ENCODE results near the gene NIM1K.
"Not testable (repeated sequence)": the region's sequence is repeated elsewhere in the genome, so short reads cannot be mapped to it uniquely, and the experiment has no call there.

NIM1K gene

DNA sequence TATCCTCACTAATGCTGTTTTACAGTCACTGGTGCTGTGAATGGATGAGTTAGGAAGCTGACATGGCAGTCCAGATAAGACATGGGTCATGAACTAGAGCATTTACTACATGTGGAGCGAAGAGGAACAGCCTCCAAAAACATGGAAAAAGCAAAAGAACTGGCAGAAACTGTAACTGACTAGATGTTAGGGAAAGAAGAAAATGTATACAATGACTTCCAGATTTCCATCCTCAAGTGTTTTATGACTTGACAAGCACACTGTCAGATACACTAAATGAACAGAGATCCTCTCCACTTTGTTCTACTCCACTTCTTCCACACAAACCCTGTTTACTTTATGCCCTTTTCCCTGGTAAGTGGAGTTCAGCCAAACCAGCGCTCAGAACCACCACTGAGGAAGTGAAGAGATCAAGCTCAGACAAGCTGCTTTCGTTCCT is 109.6 kb downstream of the NIM1K start:
- FAIRE-seq (no peak), DNase-seq (ENCODE audit: insufficient read length, low spot score) (no peak)
- TF ChIP-seq POLR2A (IDR thresholded peaks at IDR 0.05; ENCODE audit: low read depth, low read length), result no peak
- 0 out of 2 replicates have a peak, but pooled peaks have one; percentile 6 for TF ChIP-seq SPI1 (IDR thresholded peaks at IDR 0.05; ENCODE audit: low read depth, low read length)

DNA sequence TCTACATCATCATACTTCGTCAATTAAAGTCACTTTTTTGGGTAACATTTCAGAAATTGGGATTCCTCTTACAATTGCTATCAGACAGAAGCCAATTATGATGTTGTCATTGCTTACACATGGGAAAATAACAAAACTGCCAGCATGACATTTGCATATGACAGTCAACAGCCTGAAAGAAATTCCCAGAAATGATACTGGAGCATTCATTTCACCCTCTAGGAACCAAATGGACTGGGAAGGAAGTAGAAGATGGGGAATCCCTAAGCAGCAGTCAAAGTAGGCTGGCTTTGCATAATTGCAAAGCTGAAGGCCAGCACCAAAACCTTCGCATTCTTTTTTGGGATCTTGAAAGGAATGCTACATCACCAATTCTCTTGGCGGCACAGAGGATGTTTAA is 110.5 kb downstream of the NIM1K start:
- DNase-seq (ENCODE audit: insufficient read length, low spot score) (no peak), FAIRE-seq (no peak)
- TF ChIP-seq TAF1 (IDR thresholded peaks at IDR 0.05; ENCODE audit: low read depth, low read length), result no peak
- TF ChIP-seq PAX5 (IDR thresholded peaks at IDR 0.05; ENCODE audit: insufficient read depth, low read length, severe bottlenecking), result no peak
- TF ChIP-seq SPI1 (IDR thresholded peaks at IDR 0.05; ENCODE audit: low read depth, low read length), result no peak
- TF ChIP-seq POLR2AphosphoS5 (IDR thresholded peaks at IDR 0.05; ENCODE audit: low read depth, low read length), result no peak
- TF ChIP-seq POLR2A (IDR thresholded peaks at IDR 0.05; ENCODE audit: low read depth, low read length), result no peak
- no peak for TF ChIP-seq POU2F2 (IDR thresholded peaks at IDR 0.05; ENCODE audit: low read depth, low read length)

DNA sequence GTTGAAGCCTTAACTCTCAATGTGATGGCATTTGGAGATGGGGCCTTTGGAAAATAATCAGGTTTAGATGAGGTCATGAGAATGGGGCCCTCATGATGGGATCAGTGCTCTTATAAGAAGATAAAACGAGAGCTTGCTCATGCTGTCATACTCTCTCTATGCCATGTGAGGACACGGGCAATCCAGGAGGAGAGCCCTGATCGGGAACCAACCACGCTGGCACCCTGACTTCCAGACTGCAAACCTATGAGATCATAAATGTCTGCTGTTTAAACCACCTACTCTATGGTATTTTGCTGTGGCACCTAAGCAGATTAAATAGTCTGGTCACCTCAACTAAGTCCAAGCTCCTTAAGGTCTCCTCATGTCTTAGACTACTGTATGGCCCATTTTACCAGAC is 111.2 kb downstream of the NIM1K start:
- TF ChIP-seq TAF1 (IDR thresholded peaks at IDR 0.05; ENCODE audit: low read depth, low read length), result no peak
- no peak for TF ChIP-seq SPI1 (IDR thresholded peaks at IDR 0.05; ENCODE audit: low read depth, low read length)
- TF ChIP-seq PAX5 (IDR thresholded peaks at IDR 0.05; ENCODE audit: insufficient read depth, low read length, severe bottlenecking), result no peak
- no peak for DNase-seq (ENCODE audit: insufficient read length, low spot score)
- FAIRE-seq, result no peak

DNA sequence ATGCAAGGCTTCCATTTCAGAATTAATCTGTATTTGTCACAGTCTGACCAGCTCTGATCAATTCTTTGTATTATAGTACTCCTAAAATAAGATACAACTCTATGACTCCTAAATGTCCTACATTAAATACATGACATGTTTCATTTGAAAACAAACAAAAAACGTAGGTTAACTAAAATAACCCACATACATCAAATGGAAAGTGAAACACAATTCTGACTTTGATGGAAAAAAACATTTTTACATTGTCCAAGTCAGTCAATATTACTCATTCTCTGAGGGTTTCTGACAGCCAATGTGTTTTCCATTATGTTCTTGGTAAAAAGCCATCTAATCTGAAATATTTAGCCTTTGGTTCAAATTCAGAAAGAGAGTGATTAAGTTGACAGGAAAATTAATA is 112.5 kb downstream of the NIM1K start:
- DNase-seq (ENCODE audit: insufficient read length, low spot score) (no peak), FAIRE-seq (no peak)
- TF ChIP-seq POLR2AphosphoS5 (IDR thresholded peaks at IDR 0.05; ENCODE audit: low read depth, low read length), result no peak
- TF ChIP-seq PAX5 (IDR thresholded peaks at IDR 0.05; ENCODE audit: insufficient read depth, low read length, severe bottlenecking), result no peak
- no peak for TF ChIP-seq POLR2A (IDR thresholded peaks at IDR 0.05; ENCODE audit: low read depth, low read length)
- TF ChIP-seq SPI1 (IDR thresholded peaks at IDR 0.05; ENCODE audit: low read depth, low read length), result no peak
- TF ChIP-seq POU2F2 (IDR thresholded peaks at IDR 0.05; ENCODE audit: low read depth, low read length), result no peak
- TF ChIP-seq TAF1 (IDR thresholded peaks at IDR 0.05; ENCODE audit: low read depth, low read length), result no peak

DNA sequence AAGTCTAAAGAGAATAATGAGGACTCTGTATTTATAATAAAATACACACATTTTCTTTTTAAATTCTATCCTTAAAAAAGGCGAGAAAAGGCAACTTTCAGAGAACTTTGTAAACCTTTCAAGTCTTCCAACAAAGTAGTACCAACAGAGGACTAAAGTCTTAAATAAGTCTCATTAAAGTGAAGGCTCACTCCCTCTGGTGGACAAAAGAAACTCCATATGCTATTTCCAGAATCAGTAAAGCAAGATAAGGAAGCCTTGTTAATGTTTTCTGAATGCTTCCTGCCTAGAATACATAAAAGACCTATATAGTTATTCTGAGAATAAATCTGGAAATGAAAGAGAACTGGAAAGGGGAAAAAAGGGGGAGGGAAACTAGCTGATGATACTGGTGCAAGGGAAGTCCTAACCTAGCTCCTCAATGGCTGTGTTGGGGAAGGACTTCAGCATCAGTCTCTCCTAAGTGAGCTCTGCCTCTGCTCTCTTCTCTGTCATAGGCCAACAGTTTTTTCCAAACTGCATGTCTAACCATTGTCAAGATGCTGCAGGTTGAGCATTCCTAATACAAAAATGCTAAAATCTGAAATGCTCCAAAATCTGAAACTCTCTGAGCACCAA is 114.0 kb downstream of the NIM1K start:
- DNase-seq (ENCODE audit: insufficient read length, low spot score) (no peak), FAIRE-seq (no peak)
- TF ChIP-seq POLR2AphosphoS5 (IDR thresholded peaks at IDR 0.05; ENCODE audit: low read depth, low read length) (no peak), TAF1 (IDR thresholded peaks at IDR 0.05; ENCODE audit: low read depth, low read length) (no peak), PAX5 (IDR thresholded peaks at IDR 0.05; ENCODE audit: insufficient read depth, low read length, severe bottlenecking) (no peak), POLR2A (IDR thresholded peaks at IDR 0.05; ENCODE audit: low read depth, low read length) (no peak), SPI1 (IDR thresholded peaks at IDR 0.05; ENCODE audit: low read depth, low read length) (no peak), POU2F2 (IDR thresholded peaks at IDR 0.05; ENCODE audit: low read depth, low read length) (no peak)

DNA sequence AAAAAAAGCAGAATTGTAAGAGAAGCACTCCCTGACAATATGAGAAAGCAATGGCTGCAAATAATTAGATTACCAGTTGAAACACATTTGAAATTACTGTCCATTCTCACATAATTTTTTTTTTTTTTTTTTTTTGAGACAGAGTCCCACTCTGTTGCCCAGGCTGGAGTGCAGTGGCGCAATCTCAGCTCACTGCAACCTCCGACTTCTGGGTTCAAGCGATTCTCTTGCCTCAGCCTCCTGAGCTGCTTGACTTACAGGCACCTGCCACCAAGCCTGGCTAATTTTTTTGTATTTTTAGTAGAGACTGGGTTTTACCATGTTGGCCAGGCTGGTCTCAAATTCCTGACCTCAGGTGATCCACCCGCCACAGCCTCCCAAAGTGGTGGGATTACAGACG is 114.9 kb downstream of the NIM1K start:
- not testable (repeated sequence) for DNase-seq (ENCODE audit: insufficient read length, low spot score); FAIRE-seq

DNA sequence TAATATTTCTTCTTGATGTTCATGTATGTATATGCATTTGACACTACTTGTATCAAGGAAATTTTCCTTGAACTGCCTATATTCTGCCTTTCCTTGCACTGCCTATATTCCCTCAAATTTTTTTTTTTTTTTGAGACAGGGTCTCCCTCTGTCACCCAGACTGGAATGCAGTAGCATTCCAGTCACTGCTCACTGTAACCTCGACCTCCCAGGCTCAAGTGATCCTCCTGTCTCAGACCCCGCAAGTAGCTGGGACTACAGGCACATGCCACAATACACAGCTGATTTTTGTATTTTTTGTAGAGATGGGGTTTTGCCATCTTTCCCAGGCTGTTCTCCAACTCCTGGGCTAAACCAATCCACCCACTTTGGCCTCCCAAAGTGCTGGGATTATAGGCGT is 117.1 kb downstream of the NIM1K start:
- DNase-seq (ENCODE audit: insufficient read length, low spot score), result no peak
- no peak for FAIRE-seq
- TF ChIP-seq PAX5 (IDR thresholded peaks at IDR 0.05; ENCODE audit: insufficient read depth, low read length, severe bottlenecking) (no peak), POLR2AphosphoS5 (IDR thresholded peaks at IDR 0.05; ENCODE audit: low read depth, low read length) (no peak), POU2F2 (IDR thresholded peaks at IDR 0.05; ENCODE audit: low read depth, low read length) (no peak), TAF1 (IDR thresholded peaks at IDR 0.05; ENCODE audit: low read depth, low read length) (no peak), POLR2A (IDR thresholded peaks at IDR 0.05; ENCODE audit: low read depth, low read length) (no peak), SPI1 (IDR thresholded peaks at IDR 0.05; ENCODE audit: low read depth, low read length) (no peak)

DNA sequence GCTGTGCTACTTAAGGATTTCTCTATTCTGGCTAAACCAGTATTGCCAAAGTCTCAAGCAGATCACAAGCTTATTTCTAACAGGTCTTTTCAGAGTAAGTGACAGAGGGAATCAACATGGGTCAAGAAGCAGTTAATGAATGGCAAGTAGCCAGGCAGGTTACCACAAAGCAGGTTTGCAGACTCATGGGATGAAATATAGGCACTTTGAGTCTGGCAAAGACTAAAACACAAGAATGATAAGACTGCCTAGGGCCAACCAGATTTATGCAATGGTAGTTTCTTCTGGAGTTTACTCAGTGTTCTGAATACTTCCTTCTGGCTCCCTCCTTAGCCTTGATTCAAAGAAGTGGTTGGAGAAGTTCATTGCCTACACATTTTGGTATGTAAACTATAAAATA is 117.6 kb downstream of the NIM1K start:
- TF ChIP-seq POU2F2 (IDR thresholded peaks at IDR 0.05; ENCODE audit: low read depth, low read length), result no peak
- TF ChIP-seq POLR2AphosphoS5 (IDR thresholded peaks at IDR 0.05; ENCODE audit: low read depth, low read length), result no peak
- TF ChIP-seq POLR2A (IDR thresholded peaks at IDR 0.05; ENCODE audit: low read depth, low read length), result no peak
- TF ChIP-seq SPI1 (IDR thresholded peaks at IDR 0.05; ENCODE audit: low read depth, low read length), result no peak
- no peak for TF ChIP-seq TAF1 (IDR thresholded peaks at IDR 0.05; ENCODE audit: low read depth, low read length)
- no peak for TF ChIP-seq PAX5 (IDR thresholded peaks at IDR 0.05; ENCODE audit: insufficient read depth, low read length, severe bottlenecking)
- DNase-seq (ENCODE audit: insufficient read length, low spot score) (no peak), FAIRE-seq (no peak)

DNA sequence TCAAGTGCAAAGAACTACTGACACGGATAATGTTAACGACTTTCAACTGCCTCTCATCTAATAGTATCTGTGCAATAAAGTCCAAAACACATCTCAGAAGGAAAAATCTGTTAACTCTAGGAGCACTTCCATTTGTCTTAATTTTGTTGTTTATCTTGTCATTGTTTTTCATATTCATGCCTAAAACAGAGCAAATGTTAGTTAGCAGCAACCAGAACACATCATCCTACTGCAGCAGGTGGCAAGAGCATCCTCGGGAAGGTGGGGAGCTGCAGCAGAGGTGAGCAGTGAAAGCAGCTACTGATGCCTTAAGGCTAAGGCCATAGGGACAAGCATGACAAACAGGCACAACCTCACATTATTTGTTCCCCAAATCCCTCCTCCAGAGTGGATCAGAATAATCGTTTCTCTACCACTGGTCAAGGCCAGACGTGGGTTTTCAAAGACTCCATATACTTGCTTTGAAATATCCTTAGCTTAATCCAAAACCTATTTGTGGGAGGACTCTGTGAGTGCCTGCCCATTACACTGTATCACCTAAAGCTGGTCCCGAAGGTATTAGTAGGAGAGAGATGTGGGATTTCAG is 120.1 kb downstream of the NIM1K start:
- TF ChIP-seq PAX5 (IDR thresholded peaks at IDR 0.05; ENCODE audit: insufficient read depth, low read length, severe bottlenecking), result no peak
- TF ChIP-seq POLR2A (IDR thresholded peaks at IDR 0.05; ENCODE audit: low read depth, low read length), result no peak
- TF ChIP-seq TAF1 (IDR thresholded peaks at IDR 0.05; ENCODE audit: low read depth, low read length), result no peak
- TF ChIP-seq SPI1 (IDR thresholded peaks at IDR 0.05; ENCODE audit: low read depth, low read length), result no peak
- TF ChIP-seq POLR2AphosphoS5 (IDR thresholded peaks at IDR 0.05; ENCODE audit: low read depth, low read length), result no peak
- no peak for TF ChIP-seq POU2F2 (IDR thresholded peaks at IDR 0.05; ENCODE audit: low read depth, low read length)
- DNase-seq (ENCODE audit: insufficient read length, low spot score), result no peak
- peak; percentile 61 for FAIRE-seq

DNA sequence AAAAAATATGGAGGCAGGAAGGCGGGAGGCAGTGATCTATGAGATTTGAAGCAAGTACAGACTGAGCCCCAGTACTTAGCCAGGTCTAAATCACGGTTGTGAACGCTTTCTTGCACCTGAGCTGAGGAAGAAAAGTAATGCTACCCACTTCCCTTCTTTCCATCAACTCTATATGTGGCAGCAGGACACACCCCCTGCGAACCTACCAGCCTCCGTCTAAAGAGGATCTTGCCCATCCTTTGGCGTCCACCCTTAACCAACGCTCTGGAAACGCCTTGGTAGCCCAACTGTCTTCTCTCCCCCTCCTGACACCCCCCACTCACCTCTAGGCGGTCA is 120.6 kb downstream of the NIM1K start:
- DNase-seq (ENCODE audit: insufficient read length, low spot score), result no peak
- no peak for TF ChIP-seq POLR2AphosphoS5 (IDR thresholded peaks at IDR 0.05; ENCODE audit: low read depth, low read length)
- TF ChIP-seq SPI1 (IDR thresholded peaks at IDR 0.05; ENCODE audit: low read depth, low read length), result peak; percentile 77
- no peak for FAIRE-seq
